HG03280 (cell line): Measurements from ENCODE around the gene ANKRD49.
"Not testable (repeated sequence)": the region's sequence is repeated elsewhere in the genome, so short reads cannot be mapped to it uniquely, and the experiment has no call there.

ENCODE experiments used
- ATAC-seq: cut with Tn5 transposase; IDR thresholded peaks from one replicate; pipeline ENCODE4 v1.9.1; 2021; ENCODE audit warnings: mild to moderate bottlenecking, moderate library complexity; ENCODE audit not compliant: unreplicated experiment

ANKRD49 gene

DNA sequence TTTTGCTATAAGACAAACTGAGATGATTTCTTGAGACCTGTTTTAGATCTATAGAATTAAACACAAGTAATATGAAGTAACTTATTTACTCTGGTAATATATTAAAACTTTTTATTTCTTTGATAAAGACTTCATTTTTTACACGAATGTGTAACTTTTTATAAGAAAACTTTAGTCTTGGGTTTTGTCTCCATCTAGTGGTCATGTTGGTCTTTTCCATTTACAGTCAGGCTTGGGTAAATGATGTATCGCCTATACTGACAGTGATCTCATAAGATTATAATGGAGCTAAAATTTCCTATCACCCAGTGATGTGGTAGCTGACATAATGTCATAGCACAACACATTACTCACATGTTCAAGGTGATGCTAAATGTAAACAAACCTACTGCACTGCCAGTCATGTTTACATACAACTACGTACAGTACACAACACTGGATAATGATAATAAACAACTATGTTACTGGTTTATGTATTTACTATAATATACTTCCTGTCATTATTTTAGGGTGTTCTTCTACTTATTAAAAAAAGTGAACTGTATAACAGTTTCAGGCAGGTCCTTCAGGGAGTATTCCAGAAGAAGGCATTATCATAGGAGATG is 11.0 kb downstream of the ANKRD49 start:
- no peak for ATAC-seq

DNA sequence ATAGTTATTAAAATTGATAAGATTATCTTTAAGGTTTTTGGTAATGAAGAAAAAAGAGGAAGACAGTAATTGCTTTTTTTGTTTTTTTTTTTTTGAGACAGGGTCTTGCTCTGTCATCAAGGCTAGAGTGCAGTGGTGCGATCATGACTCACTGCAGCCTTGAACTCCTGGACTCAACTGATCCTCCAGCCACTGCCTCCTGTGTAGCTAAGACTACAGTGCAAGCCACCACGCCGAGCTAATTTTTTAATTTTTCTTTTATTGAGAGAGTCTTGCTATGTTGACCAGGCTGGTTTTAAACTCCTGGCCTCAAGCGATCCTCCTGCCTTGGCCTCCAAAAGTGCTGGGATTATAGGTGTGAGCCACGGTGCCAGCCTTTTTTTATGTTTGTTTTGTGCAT is 12.7 kb downstream of the ANKRD49 start:
- ATAC-seq = not testable (repeated sequence)

DNA sequence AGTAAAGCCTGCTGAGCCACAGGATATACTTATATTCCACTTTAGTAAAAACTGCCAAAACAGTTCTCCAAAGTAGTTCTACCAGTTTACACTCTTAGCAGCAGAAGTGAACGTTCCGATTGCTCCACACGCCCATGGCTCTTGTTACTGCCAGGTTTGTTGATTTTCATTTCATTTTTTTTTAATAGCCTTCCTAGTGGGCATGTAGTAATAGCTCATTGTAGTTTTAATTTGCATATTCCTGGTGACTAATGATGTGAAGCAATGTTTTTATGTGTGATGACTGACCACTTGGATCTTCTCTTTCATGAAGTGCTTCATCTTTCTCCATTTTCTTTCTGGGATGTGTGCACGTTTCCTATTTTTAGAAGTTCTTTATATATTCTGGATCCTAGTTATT is 13.7 kb downstream of the ANKRD49 start:
- ATAC-seq = no peak

DNA sequence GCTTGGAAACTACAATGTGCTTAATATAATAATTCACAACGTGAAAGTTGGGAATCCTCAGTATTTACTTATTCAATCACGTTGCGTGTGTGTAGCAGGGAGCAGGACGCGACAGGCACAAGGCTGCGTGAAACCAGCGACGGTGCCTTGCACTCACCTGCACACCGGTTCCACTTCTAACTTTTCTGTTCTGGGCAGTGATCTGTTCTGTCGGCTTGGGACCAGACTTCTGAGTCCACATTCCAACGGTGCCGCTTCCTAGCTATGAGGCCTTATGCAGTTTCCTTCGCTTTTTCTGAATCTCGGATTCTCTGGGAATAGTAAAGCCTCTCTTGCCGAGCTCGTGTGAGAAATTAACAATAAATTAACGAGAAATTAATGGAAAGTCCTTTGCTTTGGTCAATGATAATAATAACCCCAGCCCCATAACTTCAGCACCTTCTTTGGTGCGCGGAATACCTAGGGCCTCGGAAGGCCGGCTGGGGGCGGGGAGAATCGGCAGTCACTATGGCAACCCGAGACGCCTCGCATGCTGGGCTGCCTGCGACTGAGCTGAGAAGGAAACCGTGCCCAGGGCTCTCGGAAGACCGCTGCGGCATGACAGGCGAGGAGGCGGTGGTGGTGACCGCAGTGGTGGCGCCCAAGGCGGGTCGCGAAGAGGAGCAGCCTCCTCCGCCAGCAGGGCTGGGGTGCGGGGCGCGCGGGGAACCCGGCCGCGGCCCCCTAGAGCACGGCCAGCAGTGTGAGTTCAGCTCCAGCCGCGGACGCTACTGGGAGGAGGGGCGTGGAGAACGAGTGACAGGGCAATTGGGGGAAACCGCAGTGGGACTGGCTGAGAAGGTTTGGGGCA is 18.4 kb downstream of the ANKRD49 start, which contains the start of gene C11orf97:
TSS of gene C11orf97 (plus strand) at position 530 of the 850 bp plus-strand sequence. CDS start at position 598, 68 bp downstream.
- peak; percentile 75 for ATAC-seq

DNA sequence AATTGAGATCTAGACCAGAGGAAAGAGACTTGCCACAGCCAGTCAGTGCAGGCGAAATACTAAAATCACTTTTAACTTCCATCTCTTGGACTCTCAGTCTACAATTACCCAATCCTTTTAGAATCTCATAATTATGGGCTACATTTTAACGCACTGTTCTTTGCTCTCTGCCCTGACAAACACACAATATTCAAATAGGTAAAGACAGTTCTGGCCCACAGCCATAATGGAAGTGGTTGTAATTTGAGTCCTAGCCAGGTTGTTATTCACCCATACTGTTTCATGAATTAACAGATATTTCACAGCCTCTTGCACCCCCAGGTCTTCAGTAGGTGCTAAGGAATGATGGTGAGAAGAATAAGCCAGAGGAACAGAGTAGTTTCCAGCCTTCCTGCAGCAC is 19.3 kb downstream of the ANKRD49 start:
- ATAC-seq = no peak

DNA sequence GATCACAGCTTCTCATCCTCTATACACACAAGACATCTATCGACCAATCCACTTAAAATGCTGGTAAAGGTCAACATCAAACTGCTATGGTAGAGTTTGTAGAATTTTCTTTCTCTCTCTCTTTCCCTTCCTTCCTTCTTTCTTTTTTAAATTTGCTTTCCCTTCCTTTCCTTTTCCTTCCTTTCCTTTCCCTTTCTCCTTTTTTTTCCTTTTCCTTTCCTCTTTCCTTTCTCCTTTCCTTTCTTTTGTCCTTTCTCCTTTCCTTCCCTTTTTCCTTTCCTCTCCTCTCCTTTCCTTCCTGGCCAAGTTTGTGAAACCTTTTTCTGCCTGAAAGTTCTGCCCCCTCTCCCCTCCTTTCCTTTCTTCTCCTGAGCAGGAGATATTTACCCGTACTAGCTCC is 21.6 kb downstream of the ANKRD49 start:
- ATAC-seq = no peak

DNA sequence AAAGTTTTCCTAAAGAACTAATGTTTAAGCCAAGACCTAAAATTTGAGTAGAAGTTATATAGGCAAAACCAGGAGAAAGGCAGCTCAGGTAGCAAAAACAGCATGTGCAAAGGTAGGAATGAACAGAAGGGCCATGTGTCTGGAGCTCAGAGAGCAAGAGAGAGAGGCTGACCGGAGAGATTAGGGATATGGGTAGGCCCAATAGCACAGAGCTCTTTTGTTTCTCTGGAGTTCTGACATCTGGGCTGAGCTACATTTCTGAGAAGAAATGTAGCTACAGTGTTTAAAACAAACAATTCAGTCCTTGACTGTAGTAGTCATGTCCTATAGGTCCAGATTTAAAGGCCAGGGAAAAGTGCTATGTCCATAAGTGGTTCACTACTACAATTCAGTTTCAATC is 22.9 kb downstream of the ANKRD49 start:
- no peak for ATAC-seq

DNA sequence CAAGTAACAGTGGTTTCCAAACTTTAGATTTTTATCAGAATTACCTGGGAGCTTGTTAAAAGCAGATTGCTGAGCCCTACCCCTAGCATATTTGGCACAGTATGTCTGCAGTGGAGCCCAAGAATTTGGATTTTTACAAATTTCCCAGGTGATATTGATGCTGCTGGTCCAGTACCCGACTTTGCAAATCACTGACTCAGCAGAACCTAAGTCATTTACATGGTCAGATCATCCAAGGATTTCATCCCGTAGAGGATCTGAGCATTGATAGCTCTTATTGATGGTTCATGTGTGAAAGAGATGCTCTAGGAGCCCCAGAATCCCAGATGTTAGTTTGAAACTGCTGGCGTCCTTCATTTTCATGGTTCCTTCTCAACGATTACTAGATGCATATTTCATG is 24.5 kb downstream of the ANKRD49 start:
- ATAC-seq = no peak

DNA sequence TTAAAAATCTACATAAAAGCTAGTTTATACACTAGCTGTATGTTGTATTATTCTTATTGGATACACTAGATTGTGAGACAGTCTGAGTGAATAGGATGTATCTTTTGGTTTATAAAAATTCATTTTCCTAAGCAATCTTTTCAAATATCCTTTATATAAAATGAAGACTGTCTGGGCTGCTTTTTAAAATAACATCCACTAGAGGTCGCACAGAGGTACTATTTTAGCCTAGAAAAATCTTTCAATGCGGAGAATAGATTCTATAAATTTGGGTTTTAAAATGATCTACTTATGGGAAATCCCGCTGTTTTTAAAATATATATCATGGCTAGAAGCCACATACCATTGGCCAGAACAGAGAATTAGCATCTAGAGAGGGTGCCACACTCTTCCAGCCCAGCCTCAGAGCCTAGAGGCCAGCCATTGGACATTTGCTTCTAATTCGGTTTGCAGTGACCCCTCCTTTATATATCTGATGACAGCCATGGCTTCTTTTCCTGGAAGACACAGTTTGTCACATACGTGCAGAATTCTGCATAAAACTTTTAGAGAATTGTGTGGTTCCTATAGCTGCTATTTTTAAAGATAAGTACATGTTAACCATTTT is 25.8 kb downstream of the ANKRD49 start:
- ATAC-seq = no peak

DNA sequence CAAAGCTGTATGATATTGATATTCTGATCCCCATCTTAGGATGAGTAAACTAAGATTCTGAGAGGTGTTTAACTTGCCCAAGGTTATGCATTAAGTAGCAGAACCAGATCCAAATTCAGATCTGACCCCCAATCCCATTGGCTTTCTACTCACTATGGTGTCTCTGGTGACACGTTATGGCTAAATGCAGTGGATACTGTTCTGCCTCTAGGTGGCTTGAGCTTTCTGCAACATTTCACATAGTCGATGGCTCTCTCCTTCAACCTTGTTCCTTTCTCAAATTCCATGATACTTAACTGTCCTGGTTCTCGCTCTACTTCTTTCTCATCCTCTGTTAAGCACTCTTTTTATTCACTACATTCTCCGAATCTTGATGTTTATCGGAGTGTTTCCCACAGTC is 27.9 kb downstream of the ANKRD49 start:
- peak; percentile 52 for ATAC-seq

DNA sequence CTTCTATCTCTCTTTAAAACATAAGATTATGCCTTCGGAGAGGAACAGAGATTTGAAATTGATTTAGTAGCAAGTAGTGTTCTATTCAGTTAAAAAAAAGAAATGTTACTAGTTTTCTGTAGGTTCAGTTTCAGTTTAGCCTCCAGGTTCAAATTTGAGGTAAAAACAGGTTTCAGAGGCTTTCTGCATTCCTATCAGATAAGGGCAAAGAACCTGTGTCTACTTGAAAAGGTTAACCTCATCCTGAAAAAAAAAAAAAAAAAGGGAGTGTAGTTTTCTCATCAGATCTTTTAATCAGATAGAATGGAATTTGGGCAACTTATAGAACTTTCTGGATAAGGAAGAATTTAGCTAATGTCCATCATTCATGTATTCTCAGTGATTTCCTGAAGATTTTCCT is 30.6 kb downstream of the ANKRD49 start:
- no peak for ATAC-seq

DNA sequence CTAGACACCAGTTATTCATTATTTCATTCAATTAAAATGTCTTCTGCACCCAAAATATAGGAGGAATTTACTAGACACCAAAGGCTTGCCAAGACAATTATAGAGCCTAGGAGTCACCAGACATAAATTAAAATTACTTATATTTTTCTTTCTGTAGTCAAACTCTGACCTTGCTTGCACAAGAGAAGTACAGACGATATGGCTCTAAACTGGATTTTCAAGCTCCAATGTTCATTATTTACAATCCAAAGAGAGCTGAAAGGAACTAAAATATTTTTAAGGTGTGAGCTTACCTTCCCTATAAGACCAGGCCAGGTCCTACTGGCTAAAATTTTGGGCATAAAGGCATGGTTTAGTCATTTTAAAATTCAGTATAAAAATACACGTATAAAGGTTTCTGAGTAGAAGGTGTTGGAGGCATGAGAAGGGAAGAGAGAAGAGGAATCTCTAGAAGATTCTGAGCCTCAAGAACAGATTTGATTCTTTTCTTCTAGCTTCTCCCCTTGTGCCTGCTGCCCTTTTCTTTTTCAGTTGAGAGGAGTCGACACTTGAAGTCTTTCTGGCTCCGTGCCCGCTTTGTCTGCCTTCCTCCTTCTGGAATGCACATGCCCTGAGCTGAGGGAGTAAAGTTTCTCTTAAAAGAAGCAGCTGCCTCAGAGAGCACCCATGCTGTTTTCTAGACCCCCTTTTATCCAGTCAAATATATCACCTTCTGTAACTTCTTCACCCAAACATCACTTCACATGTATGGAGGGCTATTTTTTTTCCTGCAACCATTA is 32.0 kb downstream of the ANKRD49 start:
- ATAC-seq = no peak

DNA sequence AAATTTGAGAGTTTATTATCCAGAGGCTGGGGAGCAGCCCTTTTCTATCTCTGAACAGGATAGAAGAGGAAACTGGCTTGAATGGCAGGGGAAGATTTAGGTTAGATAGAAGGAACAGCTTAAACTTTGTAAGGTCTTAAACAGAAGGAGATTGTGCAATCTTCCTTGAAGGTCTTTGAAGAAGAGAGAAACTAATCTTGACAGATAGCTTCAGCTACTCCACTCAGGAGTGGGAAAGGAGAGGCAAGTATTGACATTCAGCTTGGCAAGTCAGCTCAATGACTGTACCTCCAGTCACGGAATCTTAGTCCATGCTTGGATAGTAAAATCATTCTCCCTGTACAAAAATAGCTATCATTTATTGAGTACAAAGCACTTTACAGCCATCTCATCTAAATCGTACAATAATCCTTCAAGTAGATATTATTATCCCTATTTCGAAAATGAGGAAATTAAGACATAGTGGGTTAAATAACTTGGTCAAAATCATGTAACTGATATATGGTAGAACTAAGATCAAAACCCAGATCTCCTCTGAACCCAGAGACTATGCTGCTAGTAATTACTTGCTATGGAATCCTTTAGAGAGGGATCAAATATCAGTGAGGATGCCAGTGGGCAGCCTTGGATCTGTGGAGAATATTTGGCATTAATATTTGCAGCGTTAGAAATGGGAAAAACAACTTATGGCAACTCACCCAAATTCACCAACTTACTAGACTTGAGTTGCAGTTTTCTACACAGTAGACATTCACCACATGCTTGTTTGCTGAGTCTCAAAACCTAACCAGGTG is 33.1 kb downstream of the ANKRD49 start:
- ATAC-seq = no peak

DNA sequence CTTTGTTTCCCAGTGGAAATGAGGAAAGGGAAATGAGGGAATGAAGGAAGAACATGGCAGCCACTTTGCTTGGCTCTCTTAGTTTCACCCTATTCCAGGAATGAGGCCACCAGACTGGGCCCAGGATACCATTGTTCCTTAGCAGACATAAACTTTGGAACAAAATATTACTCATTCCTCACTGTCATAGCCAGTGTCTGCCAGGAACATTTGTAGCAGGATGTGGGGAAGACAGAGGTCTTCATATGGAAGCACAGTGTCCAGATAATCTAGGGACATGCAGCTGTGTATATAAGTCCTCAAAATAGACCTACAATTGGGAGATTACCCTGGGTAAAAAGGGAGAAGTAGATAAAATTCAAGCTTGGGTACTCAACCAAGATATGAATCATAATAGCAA is 34.8 kb downstream of the ANKRD49 start:
- no peak for ATAC-seq

DNA sequence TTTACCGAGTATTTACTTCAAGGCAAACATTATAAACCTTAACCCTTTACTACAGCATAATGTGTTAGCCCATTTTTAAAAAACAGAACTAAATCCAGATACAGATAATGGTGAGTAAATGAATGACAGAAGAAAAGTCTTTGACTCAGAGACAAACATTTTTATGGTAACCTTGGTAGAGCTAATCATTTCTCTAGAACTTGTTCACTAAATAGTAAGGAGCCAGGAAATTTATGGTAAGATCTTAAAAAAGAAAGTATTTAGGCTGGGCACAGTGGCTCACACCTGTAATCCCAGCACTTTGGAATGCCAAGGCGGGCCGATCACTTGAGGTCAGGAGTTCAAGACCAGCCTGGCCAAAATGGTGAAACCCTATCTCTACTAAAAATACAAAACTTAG is 38.4 kb downstream of the ANKRD49 start:
- ATAC-seq = no peak

DNA sequence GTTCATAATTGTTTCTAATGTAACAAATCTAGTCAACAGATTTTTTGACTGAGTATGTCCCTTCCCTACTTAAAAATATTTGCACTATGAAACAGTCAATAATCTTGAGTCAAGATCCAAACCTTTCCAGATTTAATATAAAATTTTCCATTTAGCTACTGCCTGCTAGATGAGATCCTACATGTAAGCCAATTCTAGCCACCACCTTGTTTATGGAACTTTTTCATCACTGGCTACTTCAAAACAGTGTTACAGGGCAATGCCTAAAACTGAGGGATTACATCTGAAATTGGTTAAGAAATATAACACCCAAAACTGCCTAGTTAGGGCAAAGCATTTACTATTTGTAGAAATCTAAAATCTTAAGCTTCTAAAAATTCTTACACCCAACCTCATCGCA is 39.4 kb downstream of the ANKRD49 start:
- ATAC-seq = no peak

DNA sequence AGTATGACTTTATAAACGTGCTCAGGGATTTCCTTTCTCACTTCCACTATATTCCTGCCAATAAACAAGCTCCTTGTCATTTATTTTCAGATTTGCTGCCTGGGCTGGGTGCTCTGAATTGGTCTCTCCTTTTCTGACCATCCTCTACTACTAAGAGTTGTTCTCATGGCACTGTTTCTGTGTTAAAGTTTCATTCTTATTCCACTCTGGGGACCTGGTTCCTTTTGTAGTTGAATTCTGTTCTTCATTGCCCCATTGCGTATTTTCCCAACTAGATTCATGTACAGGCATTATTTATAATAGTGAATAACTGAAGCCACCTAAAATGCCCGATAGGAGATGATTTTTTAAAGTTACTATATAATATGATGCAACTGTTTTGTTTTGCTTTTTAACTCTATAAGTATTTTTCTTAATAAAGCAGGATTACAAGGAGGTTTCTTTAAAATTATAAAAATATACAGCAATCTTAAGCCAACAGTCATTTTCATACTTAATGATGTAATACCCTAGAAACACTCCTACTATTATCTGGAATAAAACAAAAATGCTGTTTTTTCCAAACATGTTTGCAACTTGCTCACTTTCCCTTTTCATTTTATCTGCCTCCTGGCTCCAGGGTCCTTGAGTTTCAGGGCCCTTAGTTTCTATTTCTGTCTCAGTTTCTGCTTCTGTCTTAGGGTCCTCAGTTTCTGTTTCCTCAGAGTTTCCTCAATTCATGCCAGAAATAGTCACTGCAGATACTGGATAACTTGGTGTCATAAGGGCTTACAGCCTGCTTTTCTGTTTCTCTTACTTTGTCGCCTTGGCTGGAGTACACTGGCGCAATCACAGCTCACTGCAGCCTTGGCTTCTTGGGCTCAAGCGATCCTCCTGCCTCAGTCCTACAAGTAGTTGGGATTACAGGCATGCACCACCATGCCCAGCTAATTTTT is 40.2 kb downstream of the ANKRD49 start:
- no peak for ATAC-seq

DNA sequence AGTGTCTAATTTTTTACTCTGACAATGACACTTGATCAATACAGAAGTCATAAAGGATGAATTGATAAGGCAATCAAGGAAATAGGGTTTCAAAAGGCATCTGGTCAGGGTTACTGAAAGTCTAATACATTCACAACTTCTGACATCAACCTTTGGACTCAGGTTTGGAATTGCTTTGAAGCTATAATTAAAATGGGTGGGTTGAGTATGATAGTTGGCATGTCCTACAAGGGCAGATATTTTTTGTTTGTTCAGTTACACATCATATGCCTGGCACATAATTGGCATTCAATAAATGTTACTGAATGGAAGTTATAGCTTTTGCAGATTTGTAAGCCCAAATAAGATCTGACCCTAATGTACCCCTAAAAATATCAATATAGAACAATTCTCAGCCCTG is 42.6 kb downstream of the ANKRD49 start:
- no peak for ATAC-seq

DNA sequence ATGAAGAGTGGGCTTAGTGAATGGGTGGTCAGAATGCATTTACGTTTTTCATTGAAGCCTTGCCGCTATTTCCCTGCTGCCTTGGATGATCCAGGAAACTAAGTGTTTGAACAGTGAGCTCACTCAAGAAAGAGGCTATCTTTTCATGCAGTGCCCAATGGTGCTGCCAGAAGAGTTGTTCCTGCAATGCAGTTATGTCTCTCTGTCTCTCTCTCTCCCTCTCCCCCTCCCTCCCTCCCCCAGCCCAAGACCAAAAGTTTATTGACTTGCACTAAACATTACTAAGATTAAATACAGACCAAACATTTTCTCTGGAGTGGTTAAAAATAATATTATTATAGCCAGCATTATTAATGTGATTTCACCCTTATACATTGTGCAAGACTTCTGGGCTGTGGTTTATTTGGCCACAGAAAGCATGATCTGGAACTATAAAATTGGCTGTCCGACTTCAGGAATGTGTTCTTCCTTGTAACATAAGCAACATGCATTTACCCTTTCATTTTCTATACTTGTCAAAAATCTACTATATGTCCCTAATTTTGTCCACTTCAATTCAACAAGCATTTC is 43.3 kb downstream of the ANKRD49 start:
- no peak for ATAC-seq
